Stimulated activated CD8-positive, alpha-beta memory T cell treated with anti-CD3 and anti-CD28 coated beads, Interleukin-4, amount 100 ng/mL, for 1 hour (primary cell): ENCODE data around the gene ROR2.

Experiments used
- DNase-seq, 2 donors: peaks; one replicate each; pipeline ENCODE4 v3.0.0-alpha.2; 2020; ENCODE audit warnings: low read depth in 2 of 2, low spot score in 1 of 2

ROR2 gene

GRCh38 chr9:91902475-91903125, 47.4 kb downstream of the ROR2 start:
- no peak for DNase-seq

GRCh38 chr9:91900797-91901177, 49.2 kb downstream of the ROR2 start:
- no peak for DNase-seq

- no peak for DNase-seq
Observed at GRCh38 chr9:91900055-91900796, 49.8 kb downstream of the ROR2 start.

- DNase-seq = no peak
Observed at GRCh38 chr9:91899594-91899993, 50.4 kb downstream of the ROR2 start.

GRCh38 chr9:91899219-91899563, 50.8 kb downstream of the ROR2 start:
- no peak for DNase-seq

GRCh38 chr9:91898451-91899218, 51.4 kb downstream of the ROR2 start:
- no peak for DNase-seq

GRCh38 chr9:91897201-91897600, 52.8 kb downstream of the ROR2 start:
- DNase-seq = no peak

GRCh38 chr9:91896513-91897121, 53.4 kb downstream of the ROR2 start:
- DNase-seq = no peak

- DNase-seq = no peak
Observed at GRCh38 chr9:91896097-91896496, 53.9 kb downstream of the ROR2 start.

- DNase-seq = no peak
Observed at GRCh38 chr9:91894536-91894935, 55.5 kb downstream of the ROR2 start.

- DNase-seq = no peak
Observed at GRCh38 chr9:91894023-91894422, 56.0 kb downstream of the ROR2 start.

- DNase-seq = no peak
Observed at GRCh38 chr9:91891915-91892314, 58.1 kb downstream of the ROR2 start.

- no peak for DNase-seq
Observed at GRCh38 chr9:91890662-91891061, 59.4 kb downstream of the ROR2 start.

GRCh38 chr9:91889161-91889911, 60.7 kb downstream of the ROR2 start:
- no peak for DNase-seq

GRCh38 chr9:91886414-91887076, 63.5 kb downstream of the ROR2 start:
- no peak for DNase-seq

GRCh38 chr9:91885746-91886413, 64.1 kb downstream of the ROR2 start:
- DNase-seq = no peak

GRCh38 chr9:91884696-91885687, 65.0 kb downstream of the ROR2 start:
- DNase-seq = no peak

GRCh38 chr9:91884153-91884552, 65.9 kb downstream of the ROR2 start:
- no peak for DNase-seq

- DNase-seq = no peak
Observed at GRCh38 chr9:91883503-91883902, 66.5 kb downstream of the ROR2 start.
